ENCODE results near the gene RSBN1L. TPM values are rescaled to one million over a fixed set of nuclear protein-coding genes. Genes with fewer than 3 reads are reported as not detected.
"Not testable (repeated sequence)": the region's sequence is repeated elsewhere in the genome, so short reads cannot be mapped to it uniquely, and the experiment has no call there.

The RSBN1L gene
- total and polyA plus RNA-seq, 12 donors = 7.9 to 21.3 (median 13.1) TPM

DNA sequence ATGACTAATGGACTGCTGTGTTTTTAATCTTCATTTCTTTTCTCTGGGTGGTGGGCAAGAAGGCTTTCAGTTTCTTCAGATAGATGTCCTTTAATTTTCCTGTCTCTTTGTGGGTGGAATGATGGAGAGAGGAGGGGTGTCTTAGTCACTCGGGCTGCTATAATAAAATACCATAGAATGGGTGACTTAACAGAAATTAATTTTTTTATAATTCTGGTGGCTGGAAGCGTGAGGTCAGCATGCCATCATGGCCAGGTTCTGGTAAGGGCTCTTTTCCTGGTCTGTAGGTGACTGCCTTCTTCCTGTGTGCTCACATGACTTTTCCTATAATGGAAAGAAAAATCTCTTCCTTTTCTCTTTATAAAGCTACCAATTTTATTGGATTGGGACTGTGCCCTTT lies 6.3 kb downstream of the RSBN1L start:
- TF ChIP-seq, protein P1, sequence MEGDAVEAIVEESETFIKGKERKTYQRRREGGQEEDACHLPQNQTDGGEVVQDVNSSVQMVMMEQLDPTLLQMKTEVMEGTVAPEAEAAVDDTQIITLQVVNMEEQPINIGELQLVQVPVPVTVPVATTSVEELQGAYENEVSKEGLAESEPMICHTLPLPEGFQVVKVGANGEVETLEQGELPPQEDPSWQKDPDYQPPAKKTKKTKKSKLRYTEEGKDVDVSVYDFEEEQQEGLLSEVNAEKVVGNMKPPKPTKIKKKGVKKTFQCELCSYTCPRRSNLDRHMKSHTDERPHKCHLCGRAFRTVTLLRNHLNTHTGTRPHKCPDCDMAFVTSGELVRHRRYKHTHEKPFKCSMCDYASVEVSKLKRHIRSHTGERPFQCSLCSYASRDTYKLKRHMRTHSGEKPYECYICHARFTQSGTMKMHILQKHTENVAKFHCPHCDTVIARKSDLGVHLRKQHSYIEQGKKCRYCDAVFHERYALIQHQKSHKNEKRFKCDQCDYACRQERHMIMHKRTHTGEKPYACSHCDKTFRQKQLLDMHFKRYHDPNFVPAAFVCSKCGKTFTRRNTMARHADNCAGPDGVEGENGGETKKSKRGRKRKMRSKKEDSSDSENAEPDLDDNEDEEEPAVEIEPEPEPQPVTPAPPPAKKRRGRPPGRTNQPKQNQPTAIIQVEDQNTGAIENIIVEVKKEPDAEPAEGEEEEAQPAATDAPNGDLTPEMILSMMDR (IDR thresholded peaks at IDR 0.05) = no peak
- no peak for TF ChIP-seq POLR2A (IDR thresholded peaks at IDR 0.05)
- 54 to 66% (median 56%) methylated on average over 2 of the region's 2 CpGs for WGBS, 4 donors
- Histone ChIP-seq H3K36me3 (replicated peaks in 1 of 2) (no peaks in the 10 kb centered on the region), H3K4me3 (no peak overlapping the region), H3K4me1 (replicated peaks in 1 of 2) (peaks cover 17 to 66% of the 10 kb centered on the region in 2 donors), H3K27ac (peak overlapping the region in 1 of 5 donors; percentile 24), H3K9me3 (replicated peaks in 1 of 3) (no peaks in the 10 kb centered on the region), H3K27me3 (no peaks in the 10 kb centered on the region)
- intact Hi-C loops (cut with DNase I) = no loop called here
- DNase-seq = no peak

DNA sequence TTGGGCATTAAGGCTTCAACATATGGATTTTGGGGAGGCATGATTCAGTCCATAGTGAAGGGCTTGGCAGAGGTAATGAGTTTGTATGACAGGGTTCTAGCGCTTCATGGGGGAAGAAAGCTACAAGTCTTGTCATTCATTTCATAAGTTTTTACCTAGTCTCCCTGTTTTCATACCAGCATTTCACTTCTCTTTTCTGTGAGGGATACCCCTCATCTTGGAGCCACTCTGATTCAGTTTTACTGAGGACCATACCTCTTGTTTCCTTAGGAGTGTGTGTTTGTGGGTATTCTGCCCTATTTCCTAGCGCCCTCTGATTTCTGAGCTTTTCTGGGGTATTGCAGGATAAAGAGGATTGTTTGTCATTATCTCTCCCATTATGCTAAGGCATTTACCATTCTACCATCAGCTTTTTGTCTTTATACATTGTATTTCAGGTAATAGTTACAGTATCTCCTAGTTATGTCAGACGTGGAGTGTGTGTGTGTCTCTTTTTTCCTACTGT lies 6.8 kb downstream of the RSBN1L start:
- Histone ChIP-seq H3K9me3 (replicated peaks in 1 of 3) (no peaks in the 10 kb centered on the region), H3K4me3 (no peak overlapping the region), H3K36me3 (replicated peaks in 1 of 2) (no peaks in the 10 kb centered on the region), H3K27me3 (no peaks in the 10 kb centered on the region), H3K27ac (peak overlapping the region in 1 of 5 donors; percentile 24), H3K4me1 (replicated peaks in 1 of 2) (peaks cover 19 to 66% of the 10 kb centered on the region in 2 donors)
- intact Hi-C loops (cut with DNase I) = no loop called here
- TF ChIP-seq POLR2A (IDR thresholded peaks at IDR 0.05) = no peak
- TF ChIP-seq, protein P1 (IDR thresholded peaks at IDR 0.05) = no peak
- DNase-seq = no peak
- 82 to 87% (median 85%) methylated on average over 3 of the region's 3 CpGs for WGBS, 4 donors

DNA sequence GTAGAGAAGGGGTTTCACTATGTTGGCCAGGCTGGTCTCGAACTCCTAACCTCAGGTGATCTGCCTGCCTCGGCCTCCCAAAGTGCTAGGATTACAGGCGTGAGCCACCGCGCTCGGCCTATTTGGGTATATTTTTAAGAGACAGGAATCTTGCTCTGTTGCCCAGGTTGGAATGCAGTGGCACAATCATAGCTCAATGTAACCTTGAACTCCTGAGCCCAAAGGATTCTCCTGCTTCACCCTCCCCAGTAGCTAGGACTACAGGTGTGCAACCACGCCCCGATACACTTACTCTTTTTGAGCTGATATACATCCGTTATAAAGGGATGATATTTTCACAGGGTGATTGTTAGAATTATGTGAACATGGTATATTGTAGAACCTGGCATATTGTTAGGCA lies 7.4 kb downstream of the RSBN1L start:
- intact Hi-C loops (cut with DNase I); DNase-seq; H3K4me3 ChIP-seq; H3K27ac ChIP-seq; H3K27me3 ChIP-seq; H3K9me3 ChIP-seq (replicated peaks in 1 of 3); H3K36me3 ChIP-seq (replicated peaks in 1 of 2): not testable (repeated sequence)
- WGBS, 4 donors = 91 to 93% (median 92%) methylated on average over 9 of the region's 9 CpGs
- peaks cover 16 to 62% of the 10 kb centered on the region in 2 donors for H3K4me1 ChIP-seq (replicated peaks in 1 of 2)

DNA sequence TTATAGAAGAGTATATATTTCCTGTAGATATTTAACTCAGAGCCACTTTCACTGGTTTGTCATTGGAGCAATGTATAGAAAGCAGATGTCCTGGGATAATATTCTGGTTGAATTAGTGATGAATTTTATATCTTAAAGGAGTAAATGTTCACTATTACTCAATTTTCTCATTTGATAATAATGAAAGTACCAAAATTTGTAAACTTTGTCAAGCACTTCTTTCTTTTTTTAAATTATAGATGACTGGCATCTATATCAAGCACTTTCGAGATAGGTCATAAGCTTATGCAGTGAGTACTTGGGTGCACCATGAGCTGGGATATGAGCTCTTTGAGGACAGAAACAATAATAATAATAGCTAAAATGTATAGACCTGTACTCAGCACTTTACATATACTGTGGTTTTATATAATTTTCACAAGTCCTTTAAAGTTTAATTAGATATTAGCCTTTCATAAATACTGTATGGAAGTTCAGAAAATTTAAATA lies 11.3 kb downstream of the RSBN1L start:
- Histone ChIP-seq H3K4me1 (replicated peaks in 1 of 2) (peaks cover 12 to 45% of the 10 kb centered on the region in 2 donors), H3K27ac (no peak overlapping the region), H3K27me3 (no peaks in the 10 kb centered on the region), H3K4me3 (no peak overlapping the region), H3K9me3 (replicated peaks in 1 of 3) (no peaks in the 10 kb centered on the region), H3K36me3 (replicated peaks in 1 of 2) (no peaks in the 10 kb centered on the region)
- WGBS, 4 donors = 85 to 97% (median 95%) methylated on average over 1 of the region's 1 CpG
- intact Hi-C loops (cut with DNase I) = no loop called here
- TF ChIP-seq, protein P1 (IDR thresholded peaks at IDR 0.05) = no peak
- no peak for TF ChIP-seq POLR2A (IDR thresholded peaks at IDR 0.05)
- DNase-seq = no peak

- 92 to 99% (median 94%) methylated on average over 3 of the region's 3 CpGs for WGBS, 4 donors
- no peak for TF ChIP-seq POLR2A (IDR thresholded peaks at IDR 0.05)
- TF ChIP-seq, protein P1 (IDR thresholded peaks at IDR 0.05) = no peak
These were observed 13.8 kb downstream of the RSBN1L start for GRCh38 chr7:77710067-77710466.

More at GRCh38 chr7:77710067-77710466, 13.8 kb downstream of the RSBN1L start:
- H3K36me3 ChIP-seq (replicated peaks in 1 of 2) = no peaks in the 10 kb centered on the region
- peaks cover 12 to 32% of the 10 kb centered on the region in 2 donors for H3K4me1 ChIP-seq (replicated peaks in 1 of 2)
- DNase-seq = no peak
- no peaks in the 10 kb centered on the region for H3K27me3 ChIP-seq
- no peaks in the 10 kb centered on the region for H3K9me3 ChIP-seq (replicated peaks in 1 of 3)
- no peak overlapping the region for H3K4me3 ChIP-seq
- intact Hi-C loops (cut with DNase I) = no loop called here
- no peak overlapping the region for H3K27ac ChIP-seq
